ENCODE results near the gene NUAK1.

DNA sequence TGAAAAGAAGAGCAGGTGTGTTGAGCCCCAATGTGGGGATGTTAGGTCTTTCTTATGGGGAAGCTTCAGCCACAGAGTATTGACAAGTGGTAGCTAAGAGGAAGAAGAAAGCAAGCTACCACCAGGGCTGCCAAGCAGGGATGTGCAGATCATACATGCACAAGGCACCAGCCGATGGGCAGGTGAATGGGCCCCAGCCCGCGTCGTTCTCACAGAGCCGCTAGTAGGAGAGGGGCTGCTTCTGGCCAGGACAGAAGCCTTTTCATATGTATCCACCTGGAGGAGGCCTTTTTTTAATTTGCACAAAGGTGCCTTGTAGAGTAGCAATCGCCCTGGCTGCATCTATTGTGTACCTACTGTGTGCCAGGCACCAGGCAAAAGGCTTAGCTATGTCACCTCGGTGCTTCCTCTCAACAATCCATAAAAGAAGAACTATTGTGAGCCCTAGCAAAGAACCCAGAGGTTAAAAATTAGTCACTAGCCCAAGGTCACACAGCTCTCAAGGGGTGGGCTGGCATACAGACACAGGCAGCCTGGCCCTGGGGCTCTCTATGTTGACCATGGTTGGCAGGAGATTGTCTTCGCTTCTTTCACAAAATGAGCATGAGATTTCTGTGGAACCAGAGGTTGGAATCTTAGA, 8.2 kb downstream of the NUAK1 start:
- TF ChIP-seq NANOG (IDR thresholded peaks at IDR 0.05; ENCODE audit: borderline replicate concordance), result no peak
- TF ChIP-seq EZH2phosphoT487 (IDR thresholded peaks at IDR 0.05; ENCODE audit: unreplicated experiment), result no peak
- no peak for TF ChIP-seq CTCF (conservative IDR thresholded peaks at IDR 0.05; ENCODE audit: low read depth in 2 of 2)
- TF ChIP-seq POLR2AphosphoS5 (IDR thresholded peaks at IDR 0.05; ENCODE audit: low read depth), result no peak
- TF ChIP-seq EZH2 (IDR thresholded peaks at IDR 0.05; ENCODE audit: low read depth, unreplicated experiment), result no peak
- TF ChIP-seq REST (IDR thresholded peaks at IDR 0.05; ENCODE audit: unreplicated experiment), result no peak
- no peak for TF ChIP-seq ZNF331 (CRISPR knock-in tag; IDR thresholded peaks at IDR 0.05; ENCODE audit: low read depth)
- TF ChIP-seq CREB1 (CRISPR knock-in tag; IDR thresholded peaks at IDR 0.05; ENCODE audit: low read depth), result no peak

Measured in GM23338 (cell line).